ENCODE data around the gene DNAJC7.

DNAJC7 gene

GRCh38 chr17:42051645-42052044 lies 34.4 kb upstream of the DNAJC7 start:
- TF ChIP-seq CTCF (IDR thresholded peaks at IDR 0.05; ENCODE audit: extremely low read depth, insufficient read depth, missing control alignments): no peak
- DNase-seq (ENCODE audit: low spot score): no peak
- in situ Hi-C loops (cut with MboI; ENCODE audit: low pct_unique_long_range_greater_than_20kb, low sequenced_read_pairs, unreplicated experiment): no loop called here

DNA sequence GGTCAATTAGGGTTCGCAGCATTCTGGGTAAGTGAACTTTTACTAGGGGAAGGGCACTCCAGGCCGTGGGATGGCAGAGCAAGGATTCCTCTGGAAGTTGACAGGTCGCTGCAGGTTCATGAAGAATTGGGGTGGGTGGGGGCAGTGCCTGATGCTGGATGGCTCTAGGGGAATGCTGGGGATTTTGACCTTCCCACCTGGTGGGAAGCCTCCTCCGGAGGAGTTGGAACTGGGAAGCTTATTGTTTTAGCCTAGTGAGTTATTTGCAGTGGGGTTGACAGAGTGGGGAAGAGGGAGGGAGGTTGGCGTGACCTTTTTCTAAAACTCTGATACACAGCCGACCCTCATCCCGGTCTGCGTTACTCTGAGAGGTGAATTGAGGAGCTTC lies 33.8 kb upstream of the DNAJC7 start:
- DNase-seq (ENCODE audit: low spot score): no peak
- no peak for TF ChIP-seq CTCF (IDR thresholded peaks at IDR 0.05; ENCODE audit: extremely low read depth, insufficient read depth, missing control alignments)
- in situ Hi-C loops (cut with MboI; ENCODE audit: low pct_unique_long_range_greater_than_20kb, low sequenced_read_pairs, unreplicated experiment): no loop called here

DNA sequence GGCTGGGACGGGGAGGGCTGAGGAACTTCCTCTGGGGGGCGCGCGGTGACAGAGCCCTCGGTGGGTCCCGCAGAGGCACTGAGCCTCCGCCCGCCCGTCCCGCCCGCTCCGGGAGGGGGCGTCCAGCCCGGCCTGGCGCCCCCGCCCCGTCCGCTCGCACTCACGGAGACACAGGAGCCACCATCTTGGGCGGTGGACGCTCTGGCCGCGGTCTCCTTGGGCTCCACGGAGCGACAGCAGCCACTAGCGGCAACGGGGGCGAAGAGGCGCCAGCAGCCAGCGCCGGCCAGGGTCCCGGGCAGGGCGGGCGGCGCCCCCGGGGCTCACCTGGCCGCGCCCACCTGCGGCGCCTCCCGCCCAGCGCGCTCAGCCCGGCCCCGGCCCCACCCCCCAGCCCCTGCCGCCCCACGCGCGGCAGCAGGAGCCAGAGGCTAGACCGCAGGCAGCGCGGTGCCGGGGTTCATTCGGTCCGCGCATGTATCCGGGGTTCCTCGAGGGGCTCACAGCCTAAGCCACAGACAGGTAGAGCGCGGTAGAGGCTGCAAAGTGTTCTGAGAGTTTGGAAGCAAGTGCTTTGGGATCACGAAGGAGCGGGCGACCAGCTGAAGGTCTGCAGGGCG lies 33.3 kb upstream of the DNAJC7 start, which contains the start of gene C17orf113:
Gene C17orf113 (minus strand): TSS at position 209 of the 620 bp plus-strand sequence. CDS start 7,225 bp downstream, outside the sequence.
- in situ Hi-C loops (cut with MboI; ENCODE audit: low pct_unique_long_range_greater_than_20kb, low sequenced_read_pairs, unreplicated experiment): no loop called here
- peak; percentile 70 for TF ChIP-seq CTCF (IDR thresholded peaks at IDR 0.05; ENCODE audit: extremely low read depth, insufficient read depth, missing control alignments)
- DNase-seq (ENCODE audit: low spot score): peak; percentile 89

GRCh38 chr17:42049834-42050392 lies 32.7 kb upstream of the DNAJC7 start:
- in situ Hi-C loops (cut with MboI; ENCODE audit: low pct_unique_long_range_greater_than_20kb, low sequenced_read_pairs, unreplicated experiment): no loop called here
- no peak for DNase-seq (ENCODE audit: low spot score)
- TF ChIP-seq CTCF (IDR thresholded peaks at IDR 0.05; ENCODE audit: extremely low read depth, insufficient read depth, missing control alignments): no peak

GRCh38 chr17:42047343-42047742 lies 30.1 kb upstream of the DNAJC7 start:
- no peak for DNase-seq (ENCODE audit: low spot score)
- in situ Hi-C loops (cut with MboI; ENCODE audit: low pct_unique_long_range_greater_than_20kb, low sequenced_read_pairs, unreplicated experiment): no loop called here
- TF ChIP-seq CTCF (IDR thresholded peaks at IDR 0.05; ENCODE audit: extremely low read depth, insufficient read depth, missing control alignments): no peak

- in situ Hi-C loops (cut with MboI; ENCODE audit: low pct_unique_long_range_greater_than_20kb, low sequenced_read_pairs, unreplicated experiment): no loop called here
- TF ChIP-seq CTCF (IDR thresholded peaks at IDR 0.05; ENCODE audit: extremely low read depth, insufficient read depth, missing control alignments): no peak
- no peak for DNase-seq (ENCODE audit: low spot score)
Observed at GRCh38 chr17:42045719-42046118, 28.5 kb upstream of the DNAJC7 start.

All from GM13977 (cell line).